GM21367 (cell line): Measurements from ENCODE around the gene GALNT16.
"Not testable (repeated sequence)": the region's sequence is repeated elsewhere in the genome, so short reads cannot be mapped to it uniquely, and the experiment has no call there.

Source experiments
- ATAC-seq: cut with Tn5 transposase; IDR thresholded peaks from one replicate; pipeline ENCODE4 v1.9.1; 2021; ENCODE audit not compliant: unreplicated experiment

Gene GALNT16

DNA sequence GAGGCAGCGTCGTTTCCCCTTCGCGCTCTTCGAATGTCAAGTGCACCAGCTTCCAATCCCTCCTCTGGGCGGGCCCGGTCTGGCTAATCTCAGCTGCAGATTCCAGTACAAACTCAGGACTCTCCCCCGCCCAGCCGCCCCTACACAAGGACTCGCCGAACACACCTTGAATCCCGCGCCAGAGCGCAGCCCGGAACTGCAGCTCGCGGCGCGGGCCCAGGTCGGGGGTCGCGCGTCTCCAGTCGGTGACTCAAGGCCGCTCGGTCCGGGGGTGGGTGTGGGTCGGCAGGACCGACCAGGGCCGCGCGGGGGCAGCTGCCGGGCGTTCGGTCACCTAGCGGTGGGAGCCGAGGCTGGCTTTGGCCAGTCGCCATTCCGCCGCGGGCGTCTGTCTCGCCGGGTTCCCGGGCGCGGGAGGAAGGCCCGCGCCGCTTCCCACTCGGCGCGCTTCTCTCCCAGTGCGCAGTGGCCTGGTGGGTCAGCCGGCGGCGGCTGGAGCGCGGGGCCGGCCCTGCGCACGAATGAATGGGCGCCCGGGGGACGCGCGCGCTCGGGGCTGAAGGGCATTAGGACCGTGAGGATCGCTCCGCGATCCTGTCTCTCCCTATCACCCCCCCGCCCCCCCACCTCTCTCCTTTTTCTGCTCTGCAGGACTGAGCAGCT is at the start of gene GALNT16:
TSS of gene GALNT16 (plus strand) at position 632 of the 663 bp plus-strand sequence. CDS start 133 bp downstream, outside the sequence.
- no peak for ATAC-seq

DNA sequence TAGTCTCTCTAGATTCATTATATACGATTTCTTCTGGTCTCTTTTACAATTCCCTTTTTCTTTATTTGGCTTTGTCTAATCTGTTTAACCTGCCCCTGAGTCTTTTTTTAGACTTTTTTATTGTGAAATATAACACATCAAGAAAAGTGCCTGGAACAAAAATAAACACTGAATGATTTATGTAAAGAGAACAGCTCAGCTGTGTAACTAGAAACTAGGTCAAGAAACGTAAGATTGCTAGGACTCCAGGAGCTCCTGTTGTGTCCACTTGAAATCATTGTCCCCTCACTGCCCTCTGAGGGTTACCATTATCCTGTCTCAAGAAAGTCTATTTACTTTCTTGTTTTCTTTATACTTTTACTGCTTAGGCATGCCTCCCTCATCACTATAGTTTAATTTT is 45.6 kb upstream of the GALNT16 start:
- no peak for ATAC-seq

DNA sequence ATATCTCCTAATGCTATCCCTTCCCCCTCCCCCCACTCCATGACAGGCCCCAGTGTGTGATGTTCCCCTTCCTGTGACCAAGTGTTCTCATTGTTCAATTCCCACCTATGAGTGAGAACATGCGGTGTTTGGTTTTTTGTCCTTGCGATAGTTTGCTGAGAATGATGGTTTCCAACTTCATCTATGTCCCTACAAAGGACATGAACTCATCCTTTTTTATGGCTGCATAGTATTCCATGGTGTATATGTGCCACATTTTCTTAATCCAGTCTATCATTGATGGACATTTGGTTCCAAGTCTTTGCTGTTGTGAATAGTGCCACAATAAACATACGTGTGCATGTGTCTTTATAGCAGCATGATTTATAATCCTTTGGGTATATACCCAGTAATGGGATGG is 42.3 kb upstream of the GALNT16 start:
- not testable (repeated sequence) for ATAC-seq

DNA sequence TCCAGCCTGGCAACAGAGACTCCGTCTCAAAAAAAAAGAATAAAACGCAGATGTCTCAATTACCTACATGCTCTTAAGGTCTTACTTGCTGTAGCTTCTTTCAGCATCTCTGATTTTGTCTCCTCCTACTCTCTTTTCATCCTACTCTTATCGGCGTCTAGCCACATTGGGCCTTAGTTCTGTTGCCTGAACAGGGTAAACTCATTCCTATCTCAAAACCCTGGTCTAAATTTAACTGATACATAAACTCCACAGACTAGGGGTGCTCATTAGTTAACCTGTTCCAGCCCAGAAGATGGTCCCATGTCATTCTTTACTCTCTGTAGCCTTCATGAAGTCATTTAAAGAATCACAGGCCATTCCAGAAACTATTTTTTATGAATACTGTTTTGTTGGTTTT is 35.0 kb upstream of the GALNT16 start:
- ATAC-seq: no peak

DNA sequence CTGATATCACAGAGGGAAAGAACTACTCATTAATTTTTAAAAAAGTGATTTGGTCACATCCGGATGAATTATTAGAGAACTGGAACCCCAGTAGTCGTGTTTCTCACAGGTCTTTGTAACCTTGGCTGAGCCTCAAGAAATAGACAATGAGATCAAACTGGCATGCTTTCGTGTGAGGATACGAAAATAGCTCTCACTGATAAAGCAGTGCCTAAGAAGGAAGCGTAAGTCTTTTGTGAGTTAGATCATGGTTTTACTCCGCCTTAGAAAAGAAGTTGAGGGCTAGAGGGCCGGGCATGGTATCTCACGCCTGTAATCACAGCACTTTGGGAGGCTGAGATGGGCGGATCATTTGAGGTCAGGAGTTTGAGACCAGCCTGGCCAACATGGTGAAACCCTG is 33.8 kb upstream of the GALNT16 start:
- ATAC-seq: no peak

DNA sequence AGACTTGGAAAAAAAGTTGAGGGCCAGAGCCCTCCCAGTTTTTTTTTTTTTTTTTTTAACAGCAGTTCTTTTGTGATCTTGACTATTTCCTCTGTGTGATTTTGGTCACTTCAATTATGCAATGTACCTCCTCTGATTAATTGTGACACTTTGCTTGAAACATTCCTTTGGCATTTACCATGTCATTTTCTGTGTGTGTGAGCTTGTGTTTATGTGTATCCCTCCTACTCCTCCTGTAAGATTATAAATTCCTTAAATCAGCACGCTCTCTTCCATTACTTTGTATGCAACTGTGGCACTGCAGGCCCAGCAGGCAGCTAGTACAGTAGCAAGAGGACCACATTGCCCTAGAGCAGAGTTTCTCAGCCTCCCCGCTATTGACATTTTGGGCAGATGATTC is 33.2 kb upstream of the GALNT16 start:
- ATAC-seq: no peak

DNA sequence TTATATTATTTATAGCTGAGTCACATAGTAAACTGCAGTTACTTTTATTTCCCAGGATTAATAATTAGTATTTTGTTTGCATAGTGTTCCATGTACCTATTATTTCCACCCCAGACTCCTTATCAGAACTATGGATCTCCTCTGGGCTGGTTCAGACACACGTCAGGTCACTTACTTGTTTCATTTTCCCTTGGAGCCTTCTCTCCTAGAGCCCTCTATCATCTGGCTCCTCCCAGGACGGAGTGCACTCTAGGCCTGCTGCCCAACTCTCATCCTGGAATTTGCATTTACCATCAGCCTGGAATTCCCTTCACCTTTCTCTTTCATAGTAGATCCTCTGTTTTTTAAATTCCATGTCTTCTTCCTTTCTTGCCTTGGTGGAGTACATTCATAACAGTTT is 28.5 kb upstream of the GALNT16 start:
- no peak for ATAC-seq

DNA sequence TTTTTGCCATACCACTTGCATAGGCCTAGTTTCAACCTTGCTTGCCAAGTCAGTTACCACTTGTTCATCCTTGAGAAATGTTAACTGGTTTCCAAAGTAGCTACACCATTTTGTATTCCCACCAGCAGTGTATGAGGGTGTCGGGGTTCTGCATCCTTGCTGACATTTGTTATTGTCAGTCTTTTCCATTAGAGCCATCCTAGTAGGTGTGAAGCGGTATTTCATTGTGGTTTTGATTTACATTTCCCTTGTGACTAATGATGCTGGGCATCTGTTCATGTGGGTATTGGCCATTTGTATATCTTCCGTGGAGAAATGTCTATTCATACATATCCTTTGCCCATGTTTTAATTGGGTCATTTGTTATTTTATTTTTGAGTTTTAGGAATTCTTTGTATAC is 27.6 kb upstream of the GALNT16 start:
- no peak for ATAC-seq

DNA sequence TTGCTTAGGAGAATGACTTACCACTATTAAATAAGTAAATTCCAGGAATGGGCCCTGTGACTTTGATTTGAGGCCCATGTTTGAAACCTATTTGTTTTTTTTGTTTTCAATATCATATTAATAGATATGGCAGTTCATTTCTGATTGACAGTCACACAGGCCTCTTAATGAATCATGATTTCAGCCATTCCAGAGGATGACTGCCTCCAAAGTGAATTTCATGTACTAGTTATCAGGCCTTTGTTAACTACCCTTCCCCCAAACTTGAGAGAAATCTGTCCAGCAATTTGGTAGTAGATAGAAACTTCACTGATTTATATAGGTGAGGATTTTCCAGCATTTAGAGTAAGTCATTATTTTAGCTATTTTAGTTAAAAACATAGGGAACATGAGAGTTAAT is 25.9 kb upstream of the GALNT16 start:
- no peak for ATAC-seq

DNA sequence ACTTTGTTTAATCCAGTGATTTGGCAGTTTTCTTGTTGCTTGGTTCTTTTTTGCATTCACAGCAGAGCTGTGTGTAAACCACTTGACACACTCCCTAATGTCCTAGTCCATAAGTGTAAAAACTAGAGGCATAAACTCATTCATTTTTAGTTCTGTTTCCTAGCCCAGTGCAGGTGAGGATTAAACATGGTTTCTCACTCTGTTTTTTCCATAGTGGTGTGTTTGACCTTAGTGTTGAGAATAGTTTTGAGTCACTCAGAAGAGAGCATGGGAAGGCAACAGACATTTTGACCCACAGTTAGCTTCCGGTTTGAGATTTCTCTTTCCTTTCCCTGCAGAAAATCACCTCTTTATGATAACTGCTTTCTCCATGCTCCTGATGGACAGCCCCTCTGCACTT is 24.2 kb upstream of the GALNT16 start:
- ATAC-seq: no peak

DNA sequence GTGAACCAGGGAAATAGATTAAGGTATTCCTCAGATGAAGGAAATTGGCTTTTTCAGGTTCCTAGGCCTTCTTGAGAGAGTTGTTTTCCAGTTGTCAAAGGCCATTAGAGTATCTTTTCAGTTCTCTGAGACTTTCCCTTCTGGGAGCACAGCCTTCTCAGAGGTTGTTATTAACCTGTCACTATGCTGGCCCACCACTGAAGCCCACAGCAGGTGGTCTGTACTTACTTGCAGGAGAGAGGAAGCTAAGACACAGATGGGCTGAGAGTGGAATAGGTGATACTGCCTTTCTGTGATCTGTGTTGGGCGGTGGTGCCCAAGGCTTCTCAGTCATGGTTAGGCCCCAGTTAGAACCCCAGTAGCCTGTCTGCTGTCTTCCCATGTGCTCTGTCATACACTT is 22.8 kb upstream of the GALNT16 start:
- ATAC-seq: no peak

DNA sequence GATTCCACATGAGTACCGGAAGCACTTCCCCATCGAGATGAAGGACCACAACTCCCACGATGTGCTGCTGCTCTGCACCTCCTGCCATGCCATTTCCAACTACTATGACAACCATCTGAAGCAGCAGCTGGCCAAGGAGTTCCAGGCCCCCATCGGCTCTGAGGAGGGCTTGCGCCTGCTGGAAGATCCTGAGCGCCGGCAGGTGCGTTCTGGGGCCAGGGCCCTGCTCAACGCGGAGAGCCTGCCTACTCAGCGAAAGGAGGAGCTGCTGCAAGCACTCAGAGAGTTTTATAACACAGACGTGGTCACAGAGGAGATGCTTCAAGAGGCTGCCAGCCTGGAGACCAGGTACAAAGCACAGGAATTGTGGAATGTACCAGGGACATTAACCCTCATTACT is 22.4 kb upstream of the GALNT16 start:
- ATAC-seq: no peak

DNA sequence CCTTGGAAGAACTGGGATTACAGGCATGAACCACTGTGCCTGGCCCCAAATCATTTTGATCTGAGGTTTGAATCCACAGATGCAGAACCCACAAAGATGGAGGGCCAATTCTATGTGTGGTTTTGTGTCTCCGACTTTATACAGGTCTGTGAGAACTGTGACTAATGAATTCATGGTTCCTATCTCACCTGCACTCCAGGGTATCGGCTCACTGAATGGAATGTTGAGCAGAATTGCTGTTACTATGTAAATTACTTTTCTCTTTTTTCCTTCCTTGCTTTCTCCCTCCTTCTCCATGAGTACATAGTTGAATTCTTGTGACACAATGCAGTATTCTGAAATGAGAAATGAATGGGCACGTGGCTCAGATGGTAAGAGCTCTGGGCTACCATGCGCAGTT is 21.1 kb upstream of the GALNT16 start:
- no peak for ATAC-seq

DNA sequence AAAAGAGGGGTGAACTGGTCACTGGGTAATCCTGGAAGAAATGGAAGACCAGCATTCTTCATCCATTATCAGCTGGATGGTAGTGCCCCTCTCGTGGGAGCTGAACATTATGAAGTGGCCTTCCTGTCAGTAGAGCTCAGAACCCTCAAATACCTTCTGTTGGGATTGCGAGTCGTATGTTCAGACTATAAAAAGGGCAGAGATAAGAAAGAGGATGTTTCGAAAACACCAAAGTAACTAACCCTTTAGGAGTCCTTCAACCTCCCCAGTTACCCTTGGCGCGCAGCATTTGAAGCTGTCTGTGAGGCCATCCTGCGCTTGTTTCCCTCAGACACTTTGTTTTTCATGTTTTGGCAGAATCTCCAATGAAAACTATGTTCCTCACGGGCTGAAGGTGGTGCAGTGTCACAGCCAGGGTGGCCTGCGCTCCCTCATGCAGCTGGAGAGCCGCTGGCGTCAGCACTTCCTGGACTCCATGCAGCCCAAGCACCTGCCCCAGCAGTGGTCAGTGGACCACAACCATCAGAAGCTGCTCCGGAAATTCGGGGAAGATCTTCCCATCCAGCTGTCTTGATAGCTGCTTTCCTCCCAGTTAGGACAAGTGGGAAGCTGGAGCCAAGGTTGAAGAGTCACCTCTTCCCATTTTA is 19.3 kb upstream of the GALNT16 start:
- ATAC-seq: no peak

DNA sequence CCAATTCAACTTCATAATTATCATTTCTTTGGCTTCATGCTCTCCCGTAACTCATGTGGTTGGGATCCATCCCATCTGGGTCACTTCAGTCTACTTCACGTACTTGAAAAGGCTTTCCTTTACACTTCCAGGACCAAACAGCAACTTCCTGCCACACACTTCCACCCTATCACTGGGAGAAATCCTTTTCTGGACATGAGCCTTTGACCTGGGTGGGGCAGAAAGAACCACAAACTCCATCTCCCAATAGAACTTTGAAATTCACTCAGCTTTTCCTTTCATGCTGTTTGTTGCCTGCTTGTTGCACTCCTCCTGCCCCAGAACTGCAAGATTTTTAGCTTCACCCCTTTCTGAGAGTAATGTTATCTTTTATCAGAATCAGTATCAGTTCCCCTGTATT is 18.4 kb upstream of the GALNT16 start:
- no peak for ATAC-seq

DNA sequence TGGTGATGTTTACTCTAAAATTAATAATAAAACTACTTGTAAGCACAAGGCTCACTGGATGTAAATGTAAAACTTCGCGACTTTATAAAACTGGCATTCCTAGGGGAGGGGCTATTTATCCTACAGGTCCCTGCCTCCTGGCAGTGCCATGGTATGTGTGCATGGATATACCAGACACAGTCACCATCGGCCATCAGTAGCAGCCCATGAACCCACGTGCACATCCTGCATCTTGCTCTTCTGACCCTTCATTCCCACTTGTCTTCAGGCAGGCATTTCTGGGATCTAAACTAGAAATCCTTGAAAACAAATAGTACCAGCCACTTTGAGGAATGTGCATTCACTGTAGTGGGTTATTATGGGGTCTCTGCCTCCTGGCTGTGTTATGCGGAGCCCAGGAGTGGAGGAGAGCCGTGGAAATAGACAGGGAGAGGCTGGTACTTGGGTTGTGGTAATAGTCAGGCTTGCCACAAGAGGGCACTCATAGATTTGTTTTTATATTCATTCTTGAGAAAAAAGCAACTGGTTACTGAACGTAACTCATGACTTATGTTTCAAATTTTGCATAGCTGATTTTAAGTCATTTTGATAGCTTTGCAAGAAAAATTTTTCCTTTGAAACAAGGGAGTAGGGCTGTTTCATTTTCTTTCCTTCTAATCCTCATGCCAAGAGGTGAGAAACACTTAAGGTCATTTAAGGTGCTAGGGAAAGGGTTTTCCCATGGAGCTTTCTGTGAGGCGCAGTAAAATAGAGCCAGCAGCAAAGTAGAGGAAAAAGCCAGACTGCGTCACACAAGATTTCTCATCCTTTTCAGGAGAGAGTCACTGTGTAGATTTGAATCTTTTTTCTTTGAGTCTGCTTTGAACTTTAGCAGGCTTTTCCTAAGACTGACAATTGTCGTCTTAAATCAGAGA is 17.4 kb upstream of the GALNT16 start:
- ATAC-seq: no peak

DNA sequence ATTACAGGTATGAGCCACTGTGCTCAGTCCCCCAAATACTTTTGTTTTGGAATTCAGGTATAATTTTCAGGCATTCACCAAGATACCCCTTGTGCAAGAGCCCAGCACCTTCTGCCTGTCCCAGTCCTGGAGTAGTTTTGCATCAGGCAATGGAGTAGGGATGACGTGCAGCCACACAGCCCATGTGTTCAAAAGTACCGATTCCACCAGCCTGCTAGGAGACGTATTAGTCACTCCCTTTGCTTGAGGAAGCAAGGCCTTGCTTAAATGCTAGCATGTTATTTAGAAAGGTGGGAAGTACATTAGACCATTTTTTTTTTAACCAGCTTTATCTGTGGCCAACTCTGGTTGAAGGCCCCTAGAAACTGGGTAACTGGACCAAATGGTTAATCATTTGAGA is 15.0 kb upstream of the GALNT16 start:
- ATAC-seq: no peak

DNA sequence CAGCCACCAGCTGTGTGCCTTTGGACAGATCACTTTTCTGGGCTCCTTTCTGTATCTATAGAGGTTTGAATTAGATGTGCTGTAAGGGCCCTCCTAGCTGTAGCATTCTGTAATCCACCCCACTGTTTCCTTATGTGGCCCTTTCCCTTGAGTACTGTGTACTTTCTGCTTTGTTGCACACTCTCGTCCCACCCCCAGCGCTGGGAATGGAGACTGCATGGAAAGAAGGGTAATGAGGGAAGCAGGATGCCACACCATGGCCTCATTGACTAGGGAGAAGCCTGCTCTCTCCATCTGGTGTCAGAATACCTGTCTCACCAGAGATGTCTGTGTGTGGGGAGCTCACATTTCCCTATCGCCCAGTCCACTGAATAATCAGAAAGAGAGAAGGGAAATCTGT is 13.6 kb upstream of the GALNT16 start:
- ATAC-seq: no peak

DNA sequence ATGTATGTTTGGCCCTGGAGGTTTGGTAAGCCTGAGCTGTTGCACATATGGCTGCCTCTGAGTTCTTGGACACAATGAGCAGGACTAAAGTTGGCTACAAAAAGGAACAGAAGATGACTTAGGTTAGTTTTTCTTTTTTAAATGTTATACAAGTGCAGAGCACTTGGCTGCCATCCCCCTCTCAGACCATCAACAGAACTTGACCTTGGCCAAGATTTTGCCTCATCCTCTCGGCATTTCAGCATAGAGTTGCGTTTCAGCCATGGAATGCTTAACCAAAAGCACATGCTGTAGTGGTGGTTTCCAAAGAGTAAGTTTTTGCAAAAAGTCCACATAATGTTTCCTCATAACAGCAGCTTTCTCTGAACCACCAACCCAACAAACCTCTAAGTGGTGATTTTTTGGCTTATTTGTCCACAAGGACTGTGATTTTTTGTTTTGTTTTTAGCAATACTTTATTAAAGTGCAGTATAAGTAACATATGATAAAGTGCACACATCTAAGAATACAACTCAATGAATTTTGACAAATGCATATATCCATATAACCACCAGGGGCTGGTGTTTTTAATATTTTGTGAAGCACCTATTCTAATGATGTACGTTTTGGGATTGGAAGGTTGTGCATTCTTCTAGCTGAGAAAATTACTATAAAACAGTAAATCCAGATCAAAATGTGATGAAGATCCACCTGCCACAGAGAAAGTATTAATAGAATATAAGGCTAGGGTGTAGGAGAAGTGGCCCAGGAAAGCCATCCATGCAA is 12.1 kb upstream of the GALNT16 start:
- ATAC-seq: no peak

DNA sequence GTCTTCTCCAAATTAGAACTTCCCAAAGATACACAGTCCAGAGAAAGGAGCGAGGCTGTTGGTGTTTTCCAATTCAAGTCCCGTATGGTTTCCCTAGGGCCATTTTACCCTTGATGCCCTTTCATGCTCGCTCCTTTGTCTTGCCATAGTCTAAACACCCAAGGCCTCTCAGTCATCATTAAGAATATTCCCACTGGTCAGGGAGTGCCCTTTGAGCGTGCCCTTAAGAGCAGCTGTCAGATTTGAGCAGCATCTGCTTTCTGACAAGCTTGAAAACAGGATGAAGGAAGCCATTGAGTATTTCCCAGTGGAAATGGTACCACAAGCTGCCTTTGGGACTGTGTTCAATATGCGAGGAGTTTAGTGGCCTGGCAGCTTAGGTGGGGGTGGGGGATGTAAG is 10.4 kb upstream of the GALNT16 start:
- ATAC-seq: no peak

DNA sequence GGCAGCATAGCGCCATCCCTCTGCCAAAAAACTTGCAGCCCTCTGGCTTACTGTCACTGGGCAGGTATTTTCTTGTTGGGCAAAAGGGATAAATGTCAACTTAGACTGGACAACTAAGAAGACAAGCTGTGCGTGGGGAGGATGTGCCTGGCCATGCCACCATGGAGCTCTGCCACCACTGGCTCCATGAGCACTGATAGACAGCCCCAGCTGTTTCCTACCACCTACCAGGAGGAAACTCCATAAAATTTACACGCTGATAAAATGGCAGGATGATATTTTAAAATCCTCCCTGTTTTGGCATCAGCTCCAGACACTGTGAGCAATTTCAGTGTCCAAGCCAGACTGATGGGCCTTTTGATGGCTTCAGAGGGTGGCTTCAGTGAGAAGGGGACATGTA is 7.1 kb upstream of the GALNT16 start:
- ATAC-seq: no peak
